ENCODE data around the gene PDS5B. TPM values are rescaled to one million over a fixed set of nuclear protein-coding genes. Genes with fewer than 3 reads are reported as not detected.

PDS5B gene
- total RNA-seq, 4 donors from 2014 or later: 10.0 to 91.3 (median 32.1) TPM

- Histone ChIP-seq H3K9me3 (no peaks in the 10 kb centered on the region), H3K4me3 (no peak overlapping the region), H3K4me1 (peaks cover 5 to 30% (median 7%) of the 10 kb centered on the region in 4 donors), H3K27ac (no peak overlapping the region), H3K27me3 (no peaks in the 10 kb centered on the region), H3K36me3 (no peaks in the 10 kb centered on the region)
- WGBS, 2 donors (ENCODE audit: low coverage in 1 of 2): 75 to 82% methylated on average over 2 of the region's 2 CpGs
- in situ Hi-C loops (cut with MboI; ENCODE audit: low pct_ligation_motif_present in 1 of 4, low pct_unique_long_range_greater_than_20kb in 1 of 4, low sequenced_read_pairs in 3 of 4): loop anchor here (25.0 kb wide), 3 partner anchors 417 to 1117 kb away; partner anchors contain the start of gene KL (in 1 of the 4)
- no peak for DNase-seq
- TF ChIP-seq EP300 (IDR thresholded peaks at IDR 0.05; ENCODE audit: low read depth) (no peak), POLR2AphosphoS5 (IDR thresholded peaks at IDR 0.05) (no peak), POLR2A (IDR thresholded peaks at IDR 0.05) (no peak)
- intact Hi-C loops (cut with DNase I; ENCODE audit: low total_unique reads): no loop called here
Measured at GRCh38 chr13:32595306-32595705, 9.1 kb downstream of the PDS5B start.

- no peak overlapping the region for H3K27ac ChIP-seq
- no peak overlapping the region for H3K4me3 ChIP-seq
- H3K36me3 ChIP-seq: no peaks in the 10 kb centered on the region
- no peak for DNase-seq
- no peaks in the 10 kb centered on the region for H3K9me3 ChIP-seq
- intact Hi-C loops (cut with DNase I; ENCODE audit: low total_unique reads) (no loop called here), in situ Hi-C loops (cut with MboI; ENCODE audit: low pct_ligation_motif_present in 1 of 4, low pct_unique_long_range_greater_than_20kb in 1 of 4, low sequenced_read_pairs in 3 of 4) (no loop called here)
- WGBS, 2 donors (ENCODE audit: low coverage in 1 of 2): 71 to 75% methylated on average over 2 of the region's 2 CpGs
- TF ChIP-seq CTCF (IDR thresholded peaks at IDR 0.05) (no peak), POLR2AphosphoS5 (IDR thresholded peaks at IDR 0.05) (no peak), EP300 (IDR thresholded peaks at IDR 0.05; ENCODE audit: low read depth) (no peak), POLR2A (IDR thresholded peaks at IDR 0.05) (no peak)
- no peaks in the 10 kb centered on the region for H3K27me3 ChIP-seq
- H3K4me1 ChIP-seq: peaks cover 0 to 14% (median 1%) of the 10 kb centered on the region in 4 donors
Measured at GRCh38 chr13:32600890-32601289, 14.6 kb downstream of the PDS5B start.

- DNase-seq: no peak
- 82% methylated on average over 1 of the region's 1 CpG; no CpG with 5 or more reads in 1 of the 2 donors for WGBS, 2 donors (ENCODE audit: low coverage in 1 of 2)
- TF ChIP-seq CTCF (IDR thresholded peaks at IDR 0.05) (no peak), POLR2AphosphoS5 (IDR thresholded peaks at IDR 0.05) (no peak), EP300 (IDR thresholded peaks at IDR 0.05; ENCODE audit: low read depth) (no peak), POLR2A (IDR thresholded peaks at IDR 0.05) (no peak)
- H3K4me3 ChIP-seq: no peak overlapping the region
- peaks cover 0 to 8% (median 0%) of the 10 kb centered on the region in 4 donors for H3K4me1 ChIP-seq
- no peaks in the 10 kb centered on the region for H3K9me3 ChIP-seq
- no peaks in the 10 kb centered on the region for H3K27me3 ChIP-seq
- intact Hi-C loops (cut with DNase I; ENCODE audit: low total_unique reads) (no loop called here), in situ Hi-C loops (cut with MboI; ENCODE audit: low pct_ligation_motif_present in 1 of 4, low pct_unique_long_range_greater_than_20kb in 1 of 4, low sequenced_read_pairs in 3 of 4) (no loop called here)
- H3K27ac ChIP-seq: no peak overlapping the region
- no peaks in the 10 kb centered on the region for H3K36me3 ChIP-seq
Measured at GRCh38 chr13:32609428-32609827, 23.2 kb downstream of the PDS5B start.

GRCh38 chr13:32610538-32610937 is 24.3 kb downstream of the PDS5B start:
- TF ChIP-seq POLR2A (IDR thresholded peaks at IDR 0.05): no peak
- TF ChIP-seq EP300 (IDR thresholded peaks at IDR 0.05; ENCODE audit: low read depth): no peak
- no peak for TF ChIP-seq CTCF (IDR thresholded peaks at IDR 0.05)
- TF ChIP-seq POLR2AphosphoS5 (IDR thresholded peaks at IDR 0.05): no peak
- no peak for DNase-seq
- in situ Hi-C loops (cut with MboI; ENCODE audit: low pct_ligation_motif_present in 1 of 4, low pct_unique_long_range_greater_than_20kb in 1 of 4, low sequenced_read_pairs in 3 of 4) (no loop called here), intact Hi-C loops (cut with DNase I; ENCODE audit: low total_unique reads) (no loop called here)
- H3K4me3 ChIP-seq: no peak overlapping the region
- peaks cover 0 to 8% (median 0%) of the 10 kb centered on the region in 4 donors for H3K4me1 ChIP-seq
- no peaks in the 10 kb centered on the region for H3K27me3 ChIP-seq
- no peak overlapping the region for H3K27ac ChIP-seq
- H3K36me3 ChIP-seq: no peaks in the 10 kb centered on the region
- no peaks in the 10 kb centered on the region for H3K9me3 ChIP-seq
- WGBS, 2 donors (ENCODE audit: low coverage in 1 of 2): 87 to 100% methylated on average over 1 of the region's 1 CpG

GRCh38 chr13:32610977-32611376 is 24.7 kb downstream of the PDS5B start:
- Histone ChIP-seq H3K27ac (no peak overlapping the region), H3K36me3 (no peaks in the 10 kb centered on the region), H3K27me3 (no peaks in the 10 kb centered on the region), H3K4me1 (peaks cover 0 to 8% (median 0%) of the 10 kb centered on the region in 4 donors), H3K4me3 (no peak overlapping the region), H3K9me3 (no peaks in the 10 kb centered on the region)
- TF ChIP-seq CTCF (IDR thresholded peaks at IDR 0.05): no peak
- no peak for TF ChIP-seq POLR2A (IDR thresholded peaks at IDR 0.05)
- no peak for TF ChIP-seq POLR2AphosphoS5 (IDR thresholded peaks at IDR 0.05)
- TF ChIP-seq EP300 (IDR thresholded peaks at IDR 0.05; ENCODE audit: low read depth): no peak
- intact Hi-C loops (cut with DNase I; ENCODE audit: low total_unique reads): no loop called here
- DNase-seq: no peak
- WGBS, 2 donors (ENCODE audit: low coverage in 1 of 2): 80 to 95% methylated on average over 1 of the region's 1 CpG
- in situ Hi-C loops (cut with MboI; ENCODE audit: low pct_ligation_motif_present in 1 of 4, low pct_unique_long_range_greater_than_20kb in 1 of 4, low sequenced_read_pairs in 3 of 4): no loop called here
